Thymus (tissue), 11 donors: ENCODE measurements around the gene GCN1. TPM values are rescaled to one million over a fixed set of nuclear protein-coding genes. Genes with fewer than 3 reads are reported as not detected.

Experiments
- DNase-seq, 9 donors: peaks; one replicate each; pipeline ENCODE4 v3.0.0-alpha.2; 2013; ENCODE audit warnings: low spot score in 9 of 9, low read depth in 6 of 9, missing footprints in 1 of 9
- H3K27ac ChIP-seq, 2 donors: one replicate each; pipeline ENCODE4 v1.5.1; 2013; ENCODE audit warnings: control low read depth in 1 of 2, low read depth in 1 of 2, low read length in 1 of 2, mild to moderate bottlenecking in 1 of 2, moderate library complexity in 1 of 2
- H3K27me3 ChIP-seq, 2 donors: one replicate each; pipeline ENCODE4 v1.5.1; 2013; ENCODE audit warnings: low read length in 1 of 2; ENCODE audit not compliant: control insufficient read depth in 2 of 2, insufficient read depth in 1 of 2
- H3K36me3 ChIP-seq, 2 donors: one replicate each; pipeline ENCODE4 v1.5.1; 2013; ENCODE audit warnings: low read length in 1 of 2, mild to moderate bottlenecking in 1 of 2, moderate library complexity in 1 of 2; ENCODE audit not compliant: control insufficient read depth in 2 of 2, insufficient read depth in 2 of 2
- H3K4me1 ChIP-seq, 2 donors: one replicate each; pipeline ENCODE4 v1.5.1; 2013; ENCODE audit warnings: low read length in 2 of 2; ENCODE audit not compliant: control insufficient read depth in 2 of 2, insufficient read depth in 2 of 2
- H3K4me3 ChIP-seq, 2 donors: one replicate each; pipeline ENCODE4 v1.5.1; 2013; ENCODE audit warnings: low read length in 2 of 2, control low read depth in 1 of 2, mild to moderate bottlenecking in 1 of 2
- H3K9me3 ChIP-seq, 2 donors: one replicate each; pipeline ENCODE4 v1.5.1; 2013; ENCODE audit warnings: low read length in 1 of 2, mild to moderate bottlenecking in 1 of 2; ENCODE audit not compliant: control insufficient read depth in 2 of 2, insufficient read depth in 1 of 2
- WGBS: extraction: QIAGEN DNeasy Blood & Tissue Kit; methylation state at CpG from one replicate; pipeline ENCODE4 v1.1.7; 2013; 5-methylcytosine and 5-hydroxymethylcytosine counted together
- polyA plus RNA-seq: library from polyadenylated mRNA; stranded (reverse); fragments of 200-250 nt; gene quantifications from one replicate; pipeline ENCODE4 v1.2.3, GENCODE V29; 2013
- total RNA-seq: library from RNA; stranded (reverse); fragments of 120-200 nt; gene quantifications from one replicate; pipeline ENCODE4 v1.2.4, GENCODE V29; 2013
- donor health status: healthy.

Gene GCN1
- total and polyA plus RNA-seq, 2 donors = 22.4 to 34.5 TPM

DNA sequence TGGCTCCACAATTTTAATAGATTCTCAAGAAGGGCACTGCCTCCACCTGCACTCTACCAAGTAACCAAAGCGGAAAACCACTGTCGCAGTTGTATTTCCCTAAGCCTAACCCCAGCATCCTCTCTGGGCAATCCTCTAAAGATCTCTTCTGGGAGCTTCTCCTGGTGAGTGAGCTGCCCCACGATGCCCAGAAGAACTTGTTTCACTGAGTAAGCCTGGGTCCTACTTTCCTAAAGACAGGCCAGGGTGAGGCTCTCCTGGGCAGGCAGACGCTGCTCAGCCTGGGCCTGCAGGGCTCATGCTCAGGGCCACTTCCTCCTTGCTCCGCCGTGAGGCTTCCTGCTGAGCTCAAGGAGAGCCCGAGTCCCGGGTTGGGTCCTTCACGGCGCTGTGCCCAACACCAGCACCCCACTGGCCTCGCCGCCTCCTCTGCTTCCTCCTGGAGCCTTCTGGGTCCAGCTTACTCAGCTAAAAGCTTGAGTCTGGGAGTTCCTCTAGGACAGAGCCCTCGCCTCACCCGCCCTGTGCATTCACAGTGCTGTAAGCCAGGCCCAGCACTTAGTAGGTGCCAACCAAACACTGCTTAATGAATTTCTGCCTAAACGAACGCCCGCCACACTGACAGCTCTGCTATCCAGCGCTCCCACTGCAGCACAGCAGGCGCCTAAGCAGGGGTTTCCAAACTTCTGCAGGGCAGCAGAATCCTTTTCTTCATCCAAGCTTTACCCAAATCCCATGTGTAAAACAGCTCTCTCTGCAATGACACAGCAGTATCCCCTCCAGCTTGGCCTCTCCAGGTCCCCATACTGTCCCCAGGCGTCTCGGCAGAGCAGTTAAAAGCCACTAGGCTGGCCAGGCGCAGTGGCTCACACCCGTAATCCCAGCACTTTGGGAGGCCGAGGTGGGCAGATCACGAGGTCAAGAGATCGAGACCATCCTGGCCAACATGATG lies 83.7 kb downstream of the GCN1 start:
- 35% methylated on average over 26 of the region's 26 CpGs for WGBS
- peak in 5 of 9 donors; percentile 21 to 61 (median 25) for DNase-seq

DNA sequence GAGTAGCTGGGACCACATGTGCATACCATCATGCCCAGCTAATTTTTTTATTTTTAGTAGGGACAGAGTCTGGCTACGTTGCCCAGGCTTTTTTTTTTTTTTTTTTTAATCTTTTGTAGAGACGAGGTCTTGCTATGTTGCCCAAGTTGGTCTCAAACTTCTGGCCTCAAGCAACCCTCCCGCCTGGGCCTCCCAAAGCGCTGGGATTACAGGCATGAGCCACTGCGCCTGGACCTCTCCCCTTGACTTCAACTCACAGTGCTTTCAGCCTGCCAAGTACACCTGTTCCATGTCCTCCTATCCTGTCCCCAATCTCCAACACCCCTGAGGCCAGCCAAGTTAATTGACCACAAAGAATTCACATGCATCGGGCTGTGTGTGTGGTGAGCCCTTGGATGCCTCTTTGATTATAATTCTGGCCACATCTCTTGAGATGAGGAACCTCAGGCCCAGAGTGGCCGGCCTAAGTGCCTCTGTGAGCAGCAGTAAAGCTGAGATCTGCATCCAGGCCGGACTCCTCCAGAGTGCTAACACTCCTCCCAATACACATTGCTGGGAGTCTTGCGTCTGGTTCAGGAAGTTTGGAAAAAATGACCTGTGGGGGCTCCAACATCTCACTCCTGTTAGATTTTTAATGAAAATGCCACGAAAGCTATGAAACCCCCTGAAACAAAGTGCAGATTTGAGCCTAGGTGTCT lies 84.8 kb downstream of the GCN1 start:
- Histone ChIP-seq H3K4me3 (no peak overlapping the region), H3K27me3 (no peaks in the 10 kb centered on the region), H3K36me3 (peaks cover 14 to 29% of the 10 kb centered on the region in 2 donors), H3K9me3 (no peaks in the 10 kb centered on the region), H3K4me1 (peaks cover 12 to 26% of the 10 kb centered on the region in 2 donors), H3K27ac (no peak overlapping the region)
- DNase-seq = no peak
- 95% methylated on average over 10 of the region's 10 CpGs for WGBS

More for the DNA sequence above, 83.7 kb downstream of the GCN1 start:
- no peak overlapping the region for H3K4me3 ChIP-seq
- H3K36me3 ChIP-seq = peaks cover 14 to 24% of the 10 kb centered on the region in 2 donors
- peak overlapping the region; percentile 26 to 60 for H3K27ac ChIP-seq
- H3K9me3 ChIP-seq = no peaks in the 10 kb centered on the region
- H3K4me1 ChIP-seq = peaks cover 22 to 37% of the 10 kb centered on the region in 2 donors
- no peaks in the 10 kb centered on the region for H3K27me3 ChIP-seq

DNA sequence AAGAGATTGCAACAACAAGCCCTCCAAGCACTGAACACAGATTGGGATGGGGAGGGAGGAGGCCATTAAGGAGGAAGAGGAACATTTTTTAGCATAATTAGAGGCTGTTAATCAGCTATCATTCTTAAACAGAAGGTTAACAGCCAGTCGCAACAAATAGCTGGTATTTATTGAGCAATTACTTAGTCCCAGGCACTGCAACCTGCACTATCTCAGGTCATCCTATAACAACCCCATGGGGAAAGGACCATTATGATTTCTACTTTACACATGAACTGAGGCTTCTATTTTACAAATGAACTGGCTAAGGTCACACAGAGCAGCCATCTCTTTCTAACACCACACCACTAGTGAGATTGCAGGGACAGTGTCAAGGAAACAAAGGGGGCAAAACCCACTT lies 88.4 kb downstream of the GCN1 start:
- no peaks in the 10 kb centered on the region for H3K27me3 ChIP-seq
- no peak overlapping the region for H3K27ac ChIP-seq
- H3K4me3 ChIP-seq = no peak overlapping the region
- no peak for DNase-seq
- H3K9me3 ChIP-seq = no peaks in the 10 kb centered on the region
- H3K4me1 ChIP-seq = peaks cover 12 to 17% of the 10 kb centered on the region in 2 donors
- peaks cover 47 to 49% of the 10 kb centered on the region in 2 donors for H3K36me3 ChIP-seq
- 98% methylated on average over 1 of the region's 1 CpG for WGBS

DNA sequence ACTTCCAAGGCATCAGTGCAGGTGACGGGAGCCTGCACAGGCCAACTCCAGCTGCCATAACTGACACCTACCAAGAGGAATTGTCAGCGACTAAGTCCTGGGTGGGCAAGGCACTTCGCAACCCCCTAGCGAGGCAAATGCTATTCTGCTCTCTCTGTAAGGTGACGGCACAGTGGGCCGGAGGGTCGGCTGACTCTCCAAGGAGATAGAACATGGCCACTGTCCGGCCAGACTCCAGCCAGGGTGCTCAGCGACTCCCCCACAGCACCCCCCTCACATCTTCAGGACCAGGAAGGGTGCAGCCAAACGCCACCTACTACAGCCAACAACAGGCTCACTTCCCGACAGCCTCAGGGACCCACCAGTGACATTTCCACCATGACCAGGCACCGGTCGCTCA lies 91.1 kb downstream of the GCN1 start:
- 96% methylated on average over 13 of the region's 13 CpGs for whole genome bisulfite sequencing
- DNase-seq = no peak
- Histone ChIP-seq H3K27ac (no peak overlapping the region), H3K4me3 (no peak overlapping the region), H3K27me3 (no peaks in the 10 kb centered on the region), H3K4me1 (peaks cover 0 to 5% of the 10 kb centered on the region in 2 donors), H3K9me3 (no peaks in the 10 kb centered on the region), H3K36me3 (peaks cover 74 to 76% of the 10 kb centered on the region in 2 donors)

DNA sequence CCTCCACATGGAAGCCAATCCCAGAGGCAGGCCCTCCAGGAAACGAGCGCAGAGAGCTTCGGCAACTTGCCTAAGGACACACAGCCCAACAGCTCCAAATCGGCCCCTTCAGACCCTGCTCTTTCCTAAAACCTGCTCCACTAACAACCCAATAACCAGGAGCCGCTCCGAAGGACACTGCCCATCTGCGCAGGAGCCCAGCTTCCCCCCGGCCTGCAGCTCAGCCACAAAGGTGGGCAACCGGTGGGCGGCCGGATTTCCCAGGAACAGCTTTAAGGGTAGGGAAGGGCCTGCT lies 91.5 kb downstream of the GCN1 start:
- no peak overlapping the region for H3K27ac ChIP-seq
- H3K9me3 ChIP-seq = no peaks in the 10 kb centered on the region
- no peaks in the 10 kb centered on the region for H3K27me3 ChIP-seq
- no peak overlapping the region for H3K4me3 ChIP-seq
- no peak for DNase-seq
- H3K36me3 ChIP-seq = peaks cover 74 to 78% of the 10 kb centered on the region in 2 donors
- peaks cover 0 to 5% of the 10 kb centered on the region in 2 donors for H3K4me1 ChIP-seq
- WGBS = 92% methylated on average over 11 of the region's 11 CpGs

DNA sequence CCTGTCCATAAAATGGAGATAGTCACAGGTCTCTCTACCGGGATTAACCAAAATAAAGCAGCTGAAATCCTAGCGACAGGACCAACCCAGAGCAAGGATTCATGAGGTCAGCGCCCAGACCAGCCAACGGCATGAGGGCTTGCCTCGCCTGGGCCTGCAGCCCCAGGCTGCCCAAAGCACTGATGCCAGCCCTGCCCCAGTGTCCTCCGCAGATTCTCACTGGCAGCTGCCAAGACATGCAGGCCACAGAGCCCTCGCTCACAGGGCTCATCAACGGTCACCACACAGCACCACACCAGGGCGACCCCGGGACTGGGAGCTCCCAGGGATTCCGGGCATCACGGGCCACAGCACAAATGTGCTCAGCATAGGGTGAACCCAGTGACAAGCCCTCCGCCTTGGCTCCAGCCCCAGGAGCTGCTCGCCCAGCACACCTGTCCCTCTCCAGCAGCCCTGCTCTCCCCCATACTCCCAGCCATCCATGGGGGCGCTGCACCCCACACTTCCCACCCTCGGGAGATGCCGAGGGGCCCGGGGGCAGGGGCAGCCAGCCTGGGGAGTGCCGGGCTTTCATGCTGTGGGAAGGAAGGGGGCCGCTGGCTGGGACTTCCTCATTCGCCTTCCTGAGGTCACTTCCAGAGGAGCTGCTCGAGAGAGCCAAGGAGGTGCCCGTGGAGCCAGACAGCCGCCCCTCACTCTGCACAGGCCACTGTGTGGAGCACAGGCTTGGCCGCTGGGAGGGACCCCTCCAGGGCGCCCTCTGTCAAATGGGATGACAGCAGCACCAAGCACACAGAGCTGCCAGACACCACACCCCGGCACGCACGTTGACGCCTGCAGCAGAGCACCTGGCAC lies 92.1 kb downstream of the GCN1 start:
- no peak for DNase-seq
- Histone ChIP-seq H3K36me3 (peaks cover 73 to 81% of the 10 kb centered on the region in 2 donors), H3K27me3 (no peaks in the 10 kb centered on the region), H3K4me3 (no peak overlapping the region), H3K9me3 (no peaks in the 10 kb centered on the region), H3K27ac (peak overlapping the region in 1 of 2 donors; percentile 12), H3K4me1 (peaks cover 0 to 5% of the 10 kb centered on the region in 2 donors)
- WGBS = 90% methylated on average over 30 of the region's 30 CpGs

DNA sequence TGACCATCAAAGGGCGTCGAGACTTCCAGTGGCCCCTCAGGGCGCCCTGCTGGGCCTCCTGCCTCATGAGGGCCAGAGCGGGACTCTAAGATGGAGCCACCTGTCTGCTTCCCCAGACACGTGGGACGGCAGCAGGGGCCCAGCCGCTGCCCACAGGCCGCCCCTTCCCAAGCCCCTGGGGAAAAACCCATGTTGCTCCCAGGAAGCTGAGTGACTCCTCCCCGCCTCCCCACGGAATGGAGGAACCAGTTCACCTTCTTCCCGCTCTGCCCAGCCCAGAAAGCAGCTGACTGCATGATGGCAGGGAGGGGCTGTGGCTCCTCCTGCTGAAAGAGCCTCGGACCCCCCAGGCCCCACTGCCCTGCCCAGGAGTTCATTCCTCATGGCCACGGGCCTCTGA lies 92.9 kb downstream of the GCN1 start:
- 90% methylated on average over 13 of the region's 13 CpGs for WGBS
- peak overlapping the region; percentile 10 to 12 for H3K27ac ChIP-seq
- no peaks in the 10 kb centered on the region for H3K27me3 ChIP-seq
- no peak for DNase-seq
- no peaks in the 10 kb centered on the region for H3K9me3 ChIP-seq
- H3K4me3 ChIP-seq = no peak overlapping the region
- peaks cover 75 to 83% of the 10 kb centered on the region in 2 donors for H3K36me3 ChIP-seq
- peaks cover 0 to 5% of the 10 kb centered on the region in 2 donors for H3K4me1 ChIP-seq

DNA sequence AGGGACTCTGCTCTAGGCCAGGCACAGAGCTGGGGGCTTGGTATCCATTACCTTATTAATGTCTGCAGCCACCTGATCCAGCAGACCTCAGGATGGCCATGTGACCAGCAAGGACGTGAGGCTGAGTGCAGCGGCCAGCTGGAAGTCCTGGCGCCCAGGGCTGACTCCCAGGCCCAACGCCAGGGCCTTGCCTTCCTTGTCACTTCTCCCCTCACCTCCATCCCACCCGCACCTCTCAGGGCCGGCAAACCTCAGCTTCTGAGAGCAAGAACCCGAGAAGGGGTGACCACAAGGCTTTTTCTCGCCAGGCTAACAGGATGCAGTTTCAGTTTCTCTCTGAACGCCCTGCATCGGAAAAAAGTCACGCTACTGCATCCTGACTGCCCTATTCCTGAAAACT lies 93.3 kb downstream of the GCN1 start:
- Histone ChIP-seq H3K27me3 (no peaks in the 10 kb centered on the region), H3K9me3 (no peaks in the 10 kb centered on the region), H3K4me3 (no peak overlapping the region), H3K4me1 (peaks cover 0 to 5% of the 10 kb centered on the region in 2 donors), H3K27ac (peak overlapping the region in 1 of 2 donors; percentile 10), H3K36me3 (peaks cover 79 to 87% of the 10 kb centered on the region in 2 donors)
- no peak for DNase-seq
- 69% methylated on average over 11 of the region's 11 CpGs for WGBS
